ENCODE measurements around the gene ZNRF3. TPM values are rescaled to one million over a fixed set of nuclear protein-coding genes. Genes with fewer than 3 reads are reported as not detected.
A peak's percentile ranks its signal among the peaks of the same experiment; 100 is the strongest.
"Not testable (repeated sequence)": the region's sequence is repeated elsewhere in the genome, so short reads cannot be mapped to it uniquely, and the experiment has no call there.

The ZNRF3 gene
- total RNA-seq, 6 donors from 2014 or later = 11.4 to 16.9 (median 14.4) TPM

- peak overlapping the region in 3 of 4 donors; percentile 24 to 53 (median 31) for H3K27ac ChIP-seq
- no peak for DNase-seq
- 57 to 69% methylated on average over 3 of the region's 3 CpGs for WGBS, 2 donors
Measured at GRCh38 chr22:29081517-29082236, 198.3 kb downstream of the ZNRF3 start.

GRCh38 chr22:29082826-29083545 lies 199.6 kb downstream of the ZNRF3 start:
- Histone ChIP-seq H3K9me3 (no peaks in the 10 kb centered on the region), H3K4me1 (peaks cover 18 to 22% (median 20%) of the 10 kb centered on the region in 4 donors), H3K27ac (peak overlapping the region in 3 of 4 donors; percentile 28 to 53 (median 31)), H3K4me3 (no peak overlapping the region), H3K36me3 (no peaks in the 10 kb centered on the region), H3K27me3 (no peaks in the 10 kb centered on the region)
- no peak for DNase-seq
- no peak for TF ChIP-seq POLR2AphosphoS5 (IDR thresholded peaks at IDR 0.05)
- no peak for TF ChIP-seq POLR2A (IDR thresholded peaks at IDR 0.05)
- TF ChIP-seq CTCF (IDR thresholded peaks at IDR 0.05) = no peak
- TF ChIP-seq EP300 (IDR thresholded peaks at IDR 0.05) = no peak
- 88 to 90% methylated on average over 7 of the region's 7 CpGs for WGBS, 2 donors
- no peak for ATAC-seq (ENCODE audit: low FRiP score in 2 of 2)

More at GRCh38 chr22:29081517-29082236, 198.3 kb downstream of the ZNRF3 start:
- Histone ChIP-seq H3K4me3 (no peak overlapping the region), H3K36me3 (no peaks in the 10 kb centered on the region), H3K4me1 (peaks cover 20 to 22% (median 20%) of the 10 kb centered on the region in 4 donors), H3K27me3 (no peaks in the 10 kb centered on the region), H3K9me3 (no peaks in the 10 kb centered on the region)
- ATAC-seq (ENCODE audit: low FRiP score in 2 of 2) = peak in 1 of 2 donors; percentile 47
- TF ChIP-seq POLR2AphosphoS5 (IDR thresholded peaks at IDR 0.05) (no peak), EP300 (IDR thresholded peaks at IDR 0.05) (no peak)

GRCh38 chr22:29083576-29083932 lies 200.2 kb downstream of the ZNRF3 start:
- H3K4me3 ChIP-seq; H3K9me3 ChIP-seq; H3K36me3 ChIP-seq; ATAC-seq (ENCODE audit: low FRiP score in 2 of 2); H3K27me3 ChIP-seq: not testable (repeated sequence)
- Histone ChIP-seq H3K27ac (peak overlapping the region; percentile 11 to 36 (median 27)), H3K4me1 (peaks cover 16 to 22% (median 18%) of the 10 kb centered on the region in 4 donors)
- WGBS, 2 donors = 76 to 84% methylated on average over 7 of the region's 7 CpGs
- peak in 1 of 2 donors; percentile 36 for DNase-seq

GRCh38 chr22:29083933-29084591 lies 200.7 kb downstream of the ZNRF3 start:
- Histone ChIP-seq H3K27ac (peak overlapping the region; percentile 11 to 36 (median 27)), H3K4me3 (no peak overlapping the region), H3K27me3 (no peaks in the 10 kb centered on the region), H3K36me3 (no peaks in the 10 kb centered on the region), H3K4me1 (peaks cover 14 to 20% (median 17%) of the 10 kb centered on the region in 4 donors), H3K9me3 (no peaks in the 10 kb centered on the region)
- ATAC-seq (ENCODE audit: low FRiP score in 2 of 2) = no peak
- 51 to 56% methylated on average over 5 of the region's 5 CpGs for WGBS, 2 donors
- DNase-seq = no peak
- no peak for TF ChIP-seq POLR2A (IDR thresholded peaks at IDR 0.05)
- TF ChIP-seq POLR2AphosphoS5 (IDR thresholded peaks at IDR 0.05) = peak in 1 of 2 donors; percentile 16
- no peak for TF ChIP-seq CTCF (IDR thresholded peaks at IDR 0.05)
- no peak for TF ChIP-seq EP300 (IDR thresholded peaks at IDR 0.05)

GRCh38 chr22:29087012-29087411 lies 203.6 kb downstream of the ZNRF3 start:
- Histone ChIP-seq H3K27me3 (no peaks in the 10 kb centered on the region), H3K27ac (no peak overlapping the region), H3K36me3 (no peaks in the 10 kb centered on the region), H3K9me3 (no peaks in the 10 kb centered on the region), H3K4me1 (peaks cover 9 to 22% (median 17%) of the 10 kb centered on the region in 4 donors), H3K4me3 (no peak overlapping the region)
- peak in 1 of 2 donors; percentile 37 for ATAC-seq (ENCODE audit: low FRiP score in 2 of 2)
- TF ChIP-seq POLR2AphosphoS5 (IDR thresholded peaks at IDR 0.05) (no peak), CTCF (IDR thresholded peaks at IDR 0.05) (no peak), EP300 (IDR thresholded peaks at IDR 0.05) (no peak), POLR2A (IDR thresholded peaks at IDR 0.05) (no peak)
- WGBS, 2 donors = 87 to 95% methylated on average over 2 of the region's 2 CpGs
- no peak for DNase-seq

Data from upper lobe of left lung (tissue), 6 donors.